ENCODE measurements around the gene DSCAM. TPM values are rescaled to one million over a fixed set of nuclear protein-coding genes. Genes with fewer than 3 reads are reported as not detected.

DSCAM gene
- total and polyA plus RNA-seq, 4 donors = 8.2 to 27.7 (median 15.2) TPM

GRCh38 chr21:39984286-39984991 lies 862.5 kb downstream of the DSCAM start:
- Histone ChIP-seq H3K9me3 (ENCODE audit: control insufficient read depth, insufficient read depth, low read length) (no peaks in the 10 kb centered on the region), H3K36me3 (ENCODE audit: control insufficient read depth, insufficient read depth, low read length) (no peaks in the 10 kb centered on the region), H3K27me3 (ENCODE audit: control insufficient read depth, insufficient read depth, low read length) (no peaks in the 10 kb centered on the region), H3K4me3 (ENCODE audit: low read depth, low read length) (no peak overlapping the region), H3K27ac (ENCODE audit: low read depth, low read length) (no peak overlapping the region), H3K4me1 (ENCODE audit: control insufficient read depth, insufficient read depth, low read length) (no peaks in the 10 kb centered on the region)
- WGBS (ENCODE audit: insufficient coverage) = 81% methylated on average over 15 of the region's 19 CpGs
- DNase-seq (ENCODE audit: low read depth in 4 of 6, low spot score in 6 of 6) = peak in 1 of 6 donors; percentile 25

- H3K27ac ChIP-seq (ENCODE audit: low read depth, low read length) = no peak overlapping the region
- H3K4me1 ChIP-seq (ENCODE audit: control insufficient read depth, insufficient read depth, low read length) = no peaks in the 10 kb centered on the region
- H3K4me3 ChIP-seq (ENCODE audit: low read depth, low read length) = no peak overlapping the region
- DNase-seq (ENCODE audit: low read depth in 4 of 6, low spot score in 6 of 6) = peak in 2 of 6 donors; percentile 7 to 85
- H3K9me3 ChIP-seq (ENCODE audit: control insufficient read depth, insufficient read depth, low read length) = no peaks in the 10 kb centered on the region
- WGBS (ENCODE audit: insufficient coverage) = no CpG with 5 or more reads among the region's 6 CpGs
- H3K27me3 ChIP-seq (ENCODE audit: control insufficient read depth, insufficient read depth, low read length) = no peaks in the 10 kb centered on the region
- H3K36me3 ChIP-seq (ENCODE audit: control insufficient read depth, insufficient read depth, low read length) = no peaks in the 10 kb centered on the region
Observed at GRCh38 chr21:39980241-39980820, 866.6 kb downstream of the DSCAM start.

GRCh38 chr21:39979321-39979720 lies 867.6 kb downstream of the DSCAM start:
- no peak for DNase-seq (ENCODE audit: low read depth in 4 of 6, low spot score in 6 of 6)
- no peaks in the 10 kb centered on the region for H3K36me3 ChIP-seq (ENCODE audit: control insufficient read depth, insufficient read depth, low read length)
- no peak overlapping the region for H3K27ac ChIP-seq (ENCODE audit: low read depth, low read length)
- no peaks in the 10 kb centered on the region for H3K4me1 ChIP-seq (ENCODE audit: control insufficient read depth, insufficient read depth, low read length)
- H3K9me3 ChIP-seq (ENCODE audit: control insufficient read depth, insufficient read depth, low read length) = no peaks in the 10 kb centered on the region
- WGBS (ENCODE audit: insufficient coverage) = 88% methylated on average over 5 of the region's 8 CpGs
- H3K27me3 ChIP-seq (ENCODE audit: control insufficient read depth, insufficient read depth, low read length) = no peaks in the 10 kb centered on the region
- no peak overlapping the region for H3K4me3 ChIP-seq (ENCODE audit: low read depth, low read length)

GRCh38 chr21:39976800-39977199 lies 870.2 kb downstream of the DSCAM start:
- DNase-seq (ENCODE audit: low read depth in 4 of 6, low spot score in 6 of 6) = no peak
- Histone ChIP-seq H3K4me1 (ENCODE audit: control insufficient read depth, insufficient read depth, low read length) (peaks cover 6% of the 10 kb centered on the region), H3K36me3 (ENCODE audit: control insufficient read depth, insufficient read depth, low read length) (no peaks in the 10 kb centered on the region), H3K27ac (ENCODE audit: low read depth, low read length) (no peak overlapping the region), H3K9me3 (ENCODE audit: control insufficient read depth, insufficient read depth, low read length) (no peaks in the 10 kb centered on the region), H3K4me3 (ENCODE audit: low read depth, low read length) (no peak overlapping the region), H3K27me3 (ENCODE audit: control insufficient read depth, insufficient read depth, low read length) (no peaks in the 10 kb centered on the region)
- no CpG with 5 or more reads among the region's 5 CpGs for WGBS (ENCODE audit: insufficient coverage)

GRCh38 chr21:39972976-39973770 lies 873.8 kb downstream of the DSCAM start:
- no peaks in the 10 kb centered on the region for H3K9me3 ChIP-seq (ENCODE audit: control insufficient read depth, insufficient read depth, low read length)
- 68% methylated on average over 9 of the region's 14 CpGs for WGBS (ENCODE audit: insufficient coverage)
- no peaks in the 10 kb centered on the region for H3K27me3 ChIP-seq (ENCODE audit: control insufficient read depth, insufficient read depth, low read length)
- no peak overlapping the region for H3K4me3 ChIP-seq (ENCODE audit: low read depth, low read length)
- H3K27ac ChIP-seq (ENCODE audit: low read depth, low read length) = no peak overlapping the region
- H3K4me1 ChIP-seq (ENCODE audit: control insufficient read depth, insufficient read depth, low read length) = peaks cover 6% of the 10 kb centered on the region
- DNase-seq (ENCODE audit: low read depth in 4 of 6, low spot score in 6 of 6) = peak in 2 of 6 donors; percentile 22 to 86
- H3K36me3 ChIP-seq (ENCODE audit: control insufficient read depth, insufficient read depth, low read length) = no peaks in the 10 kb centered on the region

- no peaks in the 10 kb centered on the region for H3K9me3 ChIP-seq (ENCODE audit: control insufficient read depth, insufficient read depth, low read length)
- no peak for DNase-seq (ENCODE audit: low read depth in 4 of 6, low spot score in 6 of 6)
- no peak overlapping the region for H3K4me3 ChIP-seq (ENCODE audit: low read depth, low read length)
- H3K4me1 ChIP-seq (ENCODE audit: control insufficient read depth, insufficient read depth, low read length) = peaks cover 6% of the 10 kb centered on the region
- no peaks in the 10 kb centered on the region for H3K27me3 ChIP-seq (ENCODE audit: control insufficient read depth, insufficient read depth, low read length)
- 20% methylated on average over 2 of the region's 4 CpGs for WGBS (ENCODE audit: insufficient coverage)
- H3K36me3 ChIP-seq (ENCODE audit: control insufficient read depth, insufficient read depth, low read length) = no peaks in the 10 kb centered on the region
- H3K27ac ChIP-seq (ENCODE audit: low read depth, low read length) = no peak overlapping the region
Observed at GRCh38 chr21:39972471-39972870, 874.5 kb downstream of the DSCAM start.

GRCh38 chr21:39971956-39972355 lies 875.0 kb downstream of the DSCAM start:
- Histone ChIP-seq H3K4me1 (ENCODE audit: control insufficient read depth, insufficient read depth, low read length) (peaks cover 6% of the 10 kb centered on the region), H3K4me3 (ENCODE audit: low read depth, low read length) (no peak overlapping the region), H3K36me3 (ENCODE audit: control insufficient read depth, insufficient read depth, low read length) (no peaks in the 10 kb centered on the region), H3K9me3 (ENCODE audit: control insufficient read depth, insufficient read depth, low read length) (no peaks in the 10 kb centered on the region), H3K27ac (ENCODE audit: low read depth, low read length) (no peak overlapping the region), H3K27me3 (ENCODE audit: control insufficient read depth, insufficient read depth, low read length) (no peaks in the 10 kb centered on the region)
- WGBS (ENCODE audit: insufficient coverage) = no CpG with 5 or more reads among the region's 2 CpGs
- no peak for DNase-seq (ENCODE audit: low read depth in 4 of 6, low spot score in 6 of 6)

GRCh38 chr21:39969691-39970364 lies 877.1 kb downstream of the DSCAM start:
- WGBS (ENCODE audit: insufficient coverage) = 73% methylated on average over 2 of the region's 8 CpGs
- Histone ChIP-seq H3K4me3 (ENCODE audit: low read depth, low read length) (no peak overlapping the region), H3K36me3 (ENCODE audit: control insufficient read depth, insufficient read depth, low read length) (no peaks in the 10 kb centered on the region)

GRCh38 chr21:39968010-39968409 lies 878.9 kb downstream of the DSCAM start:
- H3K4me3 ChIP-seq (ENCODE audit: low read depth, low read length) = no peak overlapping the region
- no peaks in the 10 kb centered on the region for H3K36me3 ChIP-seq (ENCODE audit: control insufficient read depth, insufficient read depth, low read length)
- no peaks in the 10 kb centered on the region for H3K9me3 ChIP-seq (ENCODE audit: control insufficient read depth, insufficient read depth, low read length)
- H3K27ac ChIP-seq (ENCODE audit: low read depth, low read length) = no peak overlapping the region
- H3K4me1 ChIP-seq (ENCODE audit: control insufficient read depth, insufficient read depth, low read length) = peaks cover 3% of the 10 kb centered on the region
- 83% methylated on average over 1 of the region's 2 CpGs for WGBS (ENCODE audit: insufficient coverage)
- H3K27me3 ChIP-seq (ENCODE audit: control insufficient read depth, insufficient read depth, low read length) = no peaks in the 10 kb centered on the region
- DNase-seq (ENCODE audit: low read depth in 4 of 6, low spot score in 6 of 6) = no peak

More at GRCh38 chr21:39969691-39970364, 877.1 kb downstream of the DSCAM start:
- H3K4me1 ChIP-seq (ENCODE audit: control insufficient read depth, insufficient read depth, low read length) = peaks cover 6% of the 10 kb centered on the region
- no peaks in the 10 kb centered on the region for H3K27me3 ChIP-seq (ENCODE audit: control insufficient read depth, insufficient read depth, low read length)
- no peaks in the 10 kb centered on the region for H3K9me3 ChIP-seq (ENCODE audit: control insufficient read depth, insufficient read depth, low read length)
- no peak for DNase-seq (ENCODE audit: low read depth in 4 of 6, low spot score in 6 of 6)
- H3K27ac ChIP-seq (ENCODE audit: low read depth, low read length) = no peak overlapping the region

Measured in spinal cord (tissue), 10 donors.